BJ (cell line): ENCODE data around the gene UQCRH. TPM values are rescaled to one million over a fixed set of nuclear protein-coding genes. Genes with fewer than 3 reads are reported as not detected.
"Not testable (repeated sequence)": the region's sequence is repeated elsewhere in the genome, so short reads cannot be mapped to it uniquely, and the experiment has no call there.

ENCODE experiments used
- CTCF ChIA-PET: fragments of 350-600 bp; formaldehyde crosslinking; extraction: SDS; loops from one replicate; lab custom pipeline; 2021; ENCODE audit warnings: antibody characterized with exemption, inconsistent platforms; lab: Yijun Ruan, JAX
- POLR2A ChIA-PET: fragments of 300-600 bp; sonication (Branson Sonifier 250); formaldehyde crosslinking; extraction: SDS; loops from one replicate; lab custom pipeline; 2021; ENCODE audit warnings: antibody characterized with exemption; lab: Charles Lee
- DNase-seq: peaks from one replicate; pipeline ENCODE4 v3.0.0-alpha.2; 2011; ENCODE audit warnings: low read depth
- H3K27me3 ChIP-seq: 2 replicates; pipeline ENCODE4 v1.6.0; 2011; ENCODE audit warnings: low read length; ENCODE audit not compliant: control insufficient read depth, insufficient read depth
- H3K36me3 ChIP-seq: 2 replicates; pipeline ENCODE4 v1.5.1; 2011; ENCODE audit warnings: low read length; ENCODE audit not compliant: control insufficient read depth, insufficient read depth
- H3K4me3 ChIP-seq: 2 replicates; pipeline ENCODE4 v1.5.1; 2011; ENCODE audit warnings: low read depth, mild to moderate bottlenecking, control low read depth, low read length
- polyA plus RNA-seq: library from polyadenylated mRNA; depleted of rRNA; stranded (reverse); fragments of >200 nt; gene quantifications from 2 replicates; pipeline ENCODE4 v1.2.3, GENCODE V29; 2011
- TF ChIP-seq, protein P1 (sequence below): IDR thresholded peaks from 2 replicates; pipeline ENCODE4 v1.5.1; 2011; ENCODE audit warnings: low read depth, mild to moderate bottlenecking, control low read depth, inconsistent platforms, low read length, moderate library complexity; ENCODE audit not compliant: insufficient read depth

The UQCRH gene
- polyA plus RNA-seq, 1 experiment: 188 TPM

DNA sequence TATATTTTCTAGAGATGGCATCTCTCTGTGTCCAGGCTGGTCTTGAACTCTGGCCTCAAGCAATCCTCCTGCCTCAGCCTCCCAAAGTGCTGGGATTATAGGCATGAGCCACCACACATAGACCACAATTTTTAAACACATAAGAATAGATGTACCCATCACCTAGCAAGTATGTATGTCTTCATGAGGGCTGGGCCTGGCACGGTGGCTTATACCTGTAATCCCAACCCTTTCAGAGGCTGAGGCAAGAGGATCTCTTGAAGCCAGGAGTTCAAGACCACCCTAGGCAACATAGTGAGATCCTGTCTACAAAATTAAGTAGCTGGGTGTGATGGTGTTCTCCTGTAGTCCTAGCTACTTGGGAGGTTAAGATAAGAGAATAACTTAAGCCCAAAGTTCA lies 13.8 kb downstream of the UQCRH start:
- TF ChIP-seq, protein P1, sequence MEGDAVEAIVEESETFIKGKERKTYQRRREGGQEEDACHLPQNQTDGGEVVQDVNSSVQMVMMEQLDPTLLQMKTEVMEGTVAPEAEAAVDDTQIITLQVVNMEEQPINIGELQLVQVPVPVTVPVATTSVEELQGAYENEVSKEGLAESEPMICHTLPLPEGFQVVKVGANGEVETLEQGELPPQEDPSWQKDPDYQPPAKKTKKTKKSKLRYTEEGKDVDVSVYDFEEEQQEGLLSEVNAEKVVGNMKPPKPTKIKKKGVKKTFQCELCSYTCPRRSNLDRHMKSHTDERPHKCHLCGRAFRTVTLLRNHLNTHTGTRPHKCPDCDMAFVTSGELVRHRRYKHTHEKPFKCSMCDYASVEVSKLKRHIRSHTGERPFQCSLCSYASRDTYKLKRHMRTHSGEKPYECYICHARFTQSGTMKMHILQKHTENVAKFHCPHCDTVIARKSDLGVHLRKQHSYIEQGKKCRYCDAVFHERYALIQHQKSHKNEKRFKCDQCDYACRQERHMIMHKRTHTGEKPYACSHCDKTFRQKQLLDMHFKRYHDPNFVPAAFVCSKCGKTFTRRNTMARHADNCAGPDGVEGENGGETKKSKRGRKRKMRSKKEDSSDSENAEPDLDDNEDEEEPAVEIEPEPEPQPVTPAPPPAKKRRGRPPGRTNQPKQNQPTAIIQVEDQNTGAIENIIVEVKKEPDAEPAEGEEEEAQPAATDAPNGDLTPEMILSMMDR: no peak
- POLR2A ChIA-PET: no interaction called here
- no peak for DNase-seq
- Histone ChIP-seq H3K4me3 (no peak overlapping the region), H3K36me3 (peaks cover 1% of the 10 kb centered on the region), H3K27me3 (no peaks in the 10 kb centered on the region)
- CTCF ChIA-PET: interaction anchor here (0.8 to 0.9 kb wide), 2 partner anchors 10 to 11 kb away, joined by 3 to 4 read pairs; no protein-coding TSS in a partner anchor

DNA sequence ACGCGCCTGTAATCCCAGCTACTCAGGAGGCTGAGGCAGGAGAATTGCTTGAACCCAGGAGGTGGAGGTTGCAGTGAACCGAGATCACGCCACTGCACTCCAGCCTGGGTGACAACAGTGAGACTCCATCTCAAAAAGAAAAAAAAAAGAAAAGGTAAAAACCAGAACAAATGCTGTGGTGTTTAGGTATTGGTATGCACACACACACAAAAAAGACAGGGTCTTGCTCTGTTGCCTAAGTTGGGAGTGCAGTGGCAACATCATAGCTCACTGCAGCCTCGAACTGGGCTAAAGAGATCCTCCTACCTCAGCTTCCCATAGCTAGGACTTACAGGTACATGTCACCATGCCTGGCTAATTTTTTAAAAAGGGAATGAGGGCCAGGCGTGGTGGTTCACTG lies 15.8 kb downstream of the UQCRH start:
- H3K36me3 ChIP-seq, POLR2A ChIA-PET, H3K27me3 ChIP-seq, DNase-seq, H3K4me3 ChIP-seq: not testable (repeated sequence)
- CTCF ChIA-PET: interaction anchor here (0.7 to 1.4 kb wide), 2 partner anchors 14 to 22 kb away, joined by 3 to 5 read pairs; partner anchors contain the start of gene NSUN4

DNA sequence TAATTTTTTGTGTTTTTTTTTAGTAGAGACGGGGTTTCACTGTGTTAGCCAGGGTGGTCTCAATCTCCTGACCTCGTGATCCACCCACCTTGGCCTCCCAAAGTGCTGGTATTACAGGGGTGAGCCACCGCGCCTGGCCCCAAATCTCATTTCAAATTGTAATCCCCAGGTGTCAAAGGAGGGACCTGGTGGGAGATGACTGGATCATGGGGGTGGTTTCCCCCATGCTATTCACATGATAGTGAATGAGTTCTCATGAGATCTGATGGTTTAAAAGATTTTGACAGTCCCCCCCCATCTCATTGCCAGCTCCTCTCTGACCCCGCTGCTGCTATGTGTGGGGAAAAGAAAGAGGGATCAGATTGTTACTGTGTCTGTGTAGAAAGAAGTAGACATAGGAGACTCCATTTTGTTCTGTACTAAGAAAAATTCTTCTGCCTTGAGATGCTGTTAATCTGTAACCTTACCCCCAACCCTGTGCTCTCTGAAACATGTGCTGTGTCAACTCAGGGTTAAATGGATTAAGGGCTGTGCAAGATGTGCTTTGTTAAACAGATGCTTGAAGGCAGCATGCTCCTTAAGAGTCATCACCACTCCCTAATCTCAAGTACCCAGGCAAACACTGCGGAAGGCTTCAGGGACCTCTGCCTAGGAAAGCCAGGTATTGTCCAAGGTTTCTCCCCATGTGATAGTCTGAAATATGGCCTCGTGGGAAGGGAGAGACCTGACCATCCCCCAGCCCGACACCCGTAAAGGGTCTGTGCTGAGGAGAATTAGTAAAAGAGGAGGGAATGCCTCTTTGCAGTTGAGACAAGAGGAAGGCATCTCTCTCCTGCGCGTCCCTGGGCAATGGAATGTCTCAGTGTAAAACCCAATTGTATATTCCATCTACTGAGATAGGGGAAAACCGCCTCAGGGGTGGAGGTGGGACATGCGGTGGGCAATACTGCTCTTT lies 16.7 kb downstream of the UQCRH start:
- DNase-seq, POLR2A ChIA-PET, H3K36me3 ChIP-seq, H3K27me3 ChIP-seq, H3K4me3 ChIP-seq: not testable (repeated sequence)
- CTCF ChIA-PET: interaction anchor here (0.5 to 1.4 kb wide), 2 partner anchors 21 to 924 kb away, joined by 3 to 5 read pairs; partner anchors contain the start of gene NSUN4

DNA sequence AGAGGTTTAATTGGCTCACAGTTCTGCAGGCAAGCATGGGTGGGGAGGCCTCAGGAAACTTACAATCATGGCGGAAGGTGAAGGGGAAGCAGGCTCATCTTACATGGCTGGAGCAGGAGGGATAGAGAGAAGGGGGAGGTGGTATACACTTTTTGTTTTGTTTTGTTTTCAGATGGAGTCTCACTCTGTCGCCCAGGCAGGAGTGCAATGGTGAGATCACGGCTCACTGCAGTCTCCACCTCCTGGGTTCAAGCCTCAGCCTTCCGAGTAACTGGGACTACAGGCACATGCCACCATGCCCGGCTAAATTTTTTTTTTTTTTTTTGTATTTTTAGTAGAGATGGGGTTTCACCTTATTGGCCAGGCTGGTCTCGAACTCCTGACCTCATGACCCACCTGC lies 18.7 kb downstream of the UQCRH start:
- DNase-seq, CTCF ChIA-PET, H3K27me3 ChIP-seq, H3K4me3 ChIP-seq, H3K36me3 ChIP-seq, POLR2A ChIA-PET: not testable (repeated sequence)

DNA sequence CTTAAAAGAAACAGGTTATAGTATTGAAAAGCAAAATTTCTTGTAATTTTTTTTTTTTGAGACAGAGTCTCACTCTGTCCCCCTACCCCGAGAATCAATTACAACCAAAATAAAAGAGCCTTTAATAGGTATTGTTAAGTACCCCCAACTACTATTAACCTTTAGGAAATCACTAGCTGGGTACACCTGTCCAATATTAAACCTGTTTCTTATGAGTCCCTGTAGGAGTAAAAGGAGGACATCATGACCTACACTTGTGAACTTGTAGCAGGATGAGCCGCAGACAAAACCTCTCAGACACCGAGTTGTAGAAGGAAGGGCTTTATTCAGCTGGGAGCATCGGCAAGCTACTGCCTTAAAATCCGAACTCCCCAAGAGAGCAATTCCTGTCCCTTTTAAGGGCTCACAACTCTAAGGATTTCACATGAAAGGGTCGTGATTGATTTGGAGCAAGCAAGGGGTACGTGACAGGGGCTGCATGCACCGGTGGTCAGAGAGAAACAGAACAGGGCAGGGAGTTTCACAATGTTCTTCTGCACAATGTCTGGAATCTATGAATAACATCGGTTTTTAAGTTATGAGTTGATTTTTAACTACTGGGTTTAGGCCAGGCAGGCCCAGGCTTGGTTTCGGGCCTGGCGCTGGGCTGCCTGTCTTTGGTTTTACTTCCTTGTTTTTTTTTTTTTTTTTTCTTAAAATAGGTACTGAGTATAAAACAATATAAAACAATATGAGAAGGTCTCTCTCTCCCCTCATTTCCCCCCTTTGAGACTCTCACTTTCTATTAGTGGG lies 22.0 kb downstream of the UQCRH start:
- CTCF ChIA-PET: interaction anchor here (0.5 kb wide), 1 partner anchor 105 kb away, joined by 3 read pairs; no protein-coding TSS in a partner anchor
- POLR2A ChIA-PET, H3K4me3 ChIP-seq, H3K27me3 ChIP-seq, H3K36me3 ChIP-seq, DNase-seq: not testable (repeated sequence)

DNA sequence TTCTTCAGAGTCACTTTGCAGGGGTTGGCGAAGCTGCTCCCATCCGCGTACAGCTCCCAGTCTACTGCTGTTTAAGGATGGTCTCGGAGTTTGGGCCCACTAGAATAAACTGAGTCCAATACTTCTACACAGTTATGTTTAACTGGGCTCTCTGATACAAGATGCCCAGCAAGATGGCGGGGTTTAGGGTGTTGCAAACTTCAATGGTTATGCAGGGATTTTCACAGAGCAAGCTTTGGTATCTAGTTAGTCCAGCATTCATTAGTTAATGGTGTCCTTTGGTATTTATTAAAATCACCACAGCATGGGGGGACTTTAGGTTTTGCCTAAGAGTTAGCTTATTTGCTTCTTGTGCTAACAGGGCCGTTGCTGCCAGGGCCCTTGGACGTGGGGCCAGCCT lies 24.7 kb downstream of the UQCRH start:
- DNase-seq, H3K36me3 ChIP-seq, H3K4me3 ChIP-seq, H3K27me3 ChIP-seq: not testable (repeated sequence)
- CTCF ChIA-PET: interaction anchor here (1.2 to 2.6 kb wide), 3 partner anchors 11 to 19 kb away, joined by 3 to 7 read pairs (median 4); partner anchors contain the start of gene NSUN4
- POLR2A ChIA-PET: interaction anchor here (0.6 kb wide), 1 partner anchor 330 kb away, joined by 4 read pairs; no protein-coding TSS in a partner anchor

DNA sequence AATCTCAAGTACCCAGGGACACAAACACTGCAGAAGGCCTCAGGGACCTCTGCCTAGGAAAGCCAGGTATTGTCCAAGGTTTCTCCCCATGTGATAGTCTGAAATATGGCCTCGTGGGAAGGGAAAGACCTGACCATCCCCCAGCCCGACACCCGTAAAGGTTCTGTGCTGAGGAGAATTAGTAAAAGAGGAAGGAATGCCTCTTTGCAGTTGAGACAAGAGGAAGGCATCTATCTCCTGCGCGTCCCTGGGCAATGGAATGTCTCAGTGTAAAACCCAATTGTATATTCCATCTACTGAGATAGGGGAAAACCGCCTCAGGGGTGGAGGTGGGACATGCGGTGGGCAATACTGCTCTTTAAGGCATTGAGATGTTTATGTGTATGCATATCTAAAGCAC lies 26.3 kb downstream of the UQCRH start:
- POLR2A ChIA-PET, H3K36me3 ChIP-seq, H3K27me3 ChIP-seq, DNase-seq, H3K4me3 ChIP-seq, CTCF ChIA-PET: not testable (repeated sequence)

DNA sequence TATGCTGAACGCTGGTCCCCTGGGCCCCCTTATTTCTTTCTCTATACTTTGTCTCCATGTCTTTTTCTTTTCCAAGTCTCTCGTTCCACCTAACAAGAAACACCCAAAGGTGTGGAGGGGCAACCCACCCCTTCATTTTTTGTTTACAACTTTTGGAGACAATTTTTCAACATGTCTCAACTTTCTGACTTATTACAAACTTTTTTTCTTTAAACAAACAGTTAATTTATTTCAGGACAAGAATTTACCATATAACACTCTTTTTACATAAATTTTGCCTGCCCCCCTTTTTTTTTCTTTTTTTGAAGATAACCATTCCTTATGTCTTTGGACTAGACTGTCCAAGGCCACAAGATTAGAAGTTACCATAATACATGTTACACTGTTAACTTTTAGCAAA lies 26.9 kb downstream of the UQCRH start:
- CTCF ChIA-PET: interaction anchor here (0.7 kb wide), 1 partner anchor 107 kb away, joined by 3 read pairs; no protein-coding TSS in a partner anchor
- DNase-seq, H3K36me3 ChIP-seq, POLR2A ChIA-PET, H3K27me3 ChIP-seq, H3K4me3 ChIP-seq: not testable (repeated sequence)

DNA sequence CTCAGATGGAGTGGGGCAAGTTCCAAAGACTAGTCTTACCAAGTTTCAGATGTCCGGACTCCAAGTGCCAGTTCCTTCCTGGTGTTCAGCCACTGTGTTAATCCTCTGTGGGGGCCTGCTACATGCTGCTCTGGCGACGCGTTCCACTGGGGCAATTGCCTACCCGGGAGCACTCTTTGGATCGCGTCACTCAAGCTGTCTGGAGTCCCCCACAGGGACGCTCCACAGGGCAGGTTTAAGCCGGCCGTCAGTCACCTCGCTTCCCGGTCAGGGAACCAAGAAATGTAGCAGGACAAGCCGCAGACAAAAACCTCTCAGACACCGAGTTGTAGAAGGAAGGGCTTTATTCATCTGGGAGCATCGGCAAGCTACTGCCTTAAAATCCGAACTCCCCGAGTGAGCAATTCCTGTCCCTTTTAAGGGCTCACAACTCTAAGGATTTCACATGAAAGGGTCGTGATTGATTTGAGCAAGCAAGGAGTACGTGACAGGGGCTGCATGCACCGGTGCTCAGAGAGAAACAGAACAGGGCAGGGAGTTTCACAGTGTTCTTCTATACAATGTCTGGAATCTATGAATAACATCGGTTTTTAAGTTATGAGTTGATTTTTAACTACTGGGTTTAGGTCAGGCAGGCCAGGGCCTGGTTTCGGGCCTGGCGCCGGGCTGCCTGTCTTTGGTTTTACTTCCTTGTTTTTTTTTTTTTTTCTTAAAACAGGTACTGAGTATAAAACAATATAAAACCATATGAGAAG lies 28.5 kb downstream of the UQCRH start:
- H3K4me3 ChIP-seq, POLR2A ChIA-PET, DNase-seq, H3K36me3 ChIP-seq, CTCF ChIA-PET, H3K27me3 ChIP-seq: not testable (repeated sequence)
